Right renal pelvis (tissue), 4 donors: ENCODE data around the gene FAM13A. TPM values are rescaled to one million over a fixed set of nuclear protein-coding genes. Genes with fewer than 3 reads are reported as not detected.
"Not testable (repeated sequence)": the region's sequence is repeated elsewhere in the genome, so short reads cannot be mapped to it uniquely, and the experiment has no call there.

ENCODE experiments used
- DNase-seq, 4 donors: peaks; one replicate each; pipeline ENCODE4 v3.0.0-alpha.2; 2013; ENCODE audit warnings: low read depth in 4 of 4, low spot score in 3 of 4, missing footprints in 1 of 4
- polyA plus RNA-seq, 4 donors: library from polyadenylated mRNA; unstranded; fragments of 120-200 nt; gene quantifications; one replicate each; pipeline ENCODE4 v1.2.1, GENCODE V29; 2013; ENCODE audit not compliant: insufficient read length in 4 of 4

The FAM13A gene
- polyA plus RNA-seq, 4 donors: 30.8 to 34.0 (median 33.6) TPM

DNA sequence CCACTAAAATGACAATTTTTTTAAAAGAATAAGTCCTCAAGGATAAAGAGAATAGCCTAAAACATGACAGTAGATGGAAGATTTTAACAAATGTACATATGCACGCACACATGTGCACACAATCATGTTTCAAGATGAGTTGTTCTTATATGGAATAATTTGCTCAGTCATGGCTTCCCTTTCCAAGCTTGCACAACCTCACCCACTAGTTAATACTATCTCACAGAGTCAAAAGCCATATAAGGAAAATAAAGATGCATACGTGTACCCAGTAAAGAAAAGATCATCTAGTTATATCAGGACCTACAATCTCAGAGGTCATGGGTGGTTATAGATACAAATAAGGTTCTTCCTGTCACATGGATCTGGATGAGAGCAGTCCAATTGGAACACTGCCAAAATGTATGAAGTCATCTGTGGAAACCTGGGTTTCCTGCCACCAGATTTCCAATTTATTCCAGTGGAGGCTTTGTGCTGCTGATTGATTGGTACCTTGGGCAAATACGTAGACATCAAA lies 56.1 kb downstream of the FAM13A start:
- no peak for DNase-seq

DNA sequence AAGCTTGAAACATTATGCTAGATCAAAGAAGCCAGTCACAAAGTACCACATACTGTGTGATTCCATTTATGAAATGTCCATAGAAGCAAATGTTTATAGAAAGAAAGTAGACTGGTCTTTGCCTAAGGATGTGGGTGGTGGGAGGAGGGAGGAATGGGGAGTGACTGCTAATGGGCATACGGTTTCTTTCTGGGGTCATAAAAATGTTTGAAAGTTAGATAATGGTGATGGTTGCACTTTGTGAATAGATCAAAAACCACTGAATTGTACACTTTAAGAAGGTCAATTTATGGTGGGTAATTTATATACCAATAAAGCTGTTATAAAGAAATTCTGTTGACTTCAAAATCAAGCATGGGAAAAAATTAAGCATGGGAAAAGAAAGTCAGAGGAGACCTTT lies 56.6 kb downstream of the FAM13A start:
- no peak for DNase-seq

DNA sequence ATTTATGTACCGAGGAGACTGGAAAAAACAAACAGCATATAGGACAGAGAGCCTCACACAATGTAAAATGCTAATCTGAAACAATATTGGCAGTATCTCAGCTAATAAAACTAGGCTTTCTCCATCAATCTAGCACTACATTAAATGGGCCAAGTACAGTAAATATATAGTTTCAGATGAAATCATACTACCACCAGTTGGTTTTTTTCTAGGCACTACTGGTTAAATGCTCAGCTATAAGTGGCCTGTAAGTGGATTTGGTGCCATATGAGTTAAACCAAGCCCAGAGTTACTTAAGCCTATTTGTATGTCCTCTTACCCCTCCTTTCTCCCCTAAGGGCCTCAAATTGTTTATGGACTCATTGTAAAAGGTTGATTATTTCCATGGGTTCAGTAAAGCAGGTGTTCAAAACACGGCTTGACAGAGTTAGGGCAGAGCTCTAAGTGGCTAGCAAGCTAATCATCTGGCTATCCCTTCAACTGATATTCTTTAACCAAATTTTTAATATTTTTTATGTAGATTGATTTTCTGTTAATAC lies 57.5 kb downstream of the FAM13A start:
- DNase-seq: no peak

DNA sequence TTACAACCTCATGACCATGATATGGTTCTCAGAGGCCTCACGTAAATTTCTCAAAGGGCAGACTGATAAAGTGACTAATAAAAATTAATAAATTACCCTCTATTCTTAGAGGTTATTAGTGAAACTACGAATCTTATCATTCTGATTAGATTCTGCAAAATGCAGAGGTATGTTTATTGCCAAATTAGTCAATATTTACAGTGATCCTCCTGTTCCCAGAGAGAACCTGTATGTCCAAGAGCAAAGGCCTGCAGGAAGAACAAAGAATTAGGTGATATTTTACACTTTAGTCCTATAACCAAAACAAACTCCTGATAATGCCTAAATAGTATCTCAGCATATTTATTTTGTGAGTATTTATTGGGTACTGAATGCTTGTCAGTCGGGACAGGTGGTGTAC lies 58.1 kb downstream of the FAM13A start:
- DNase-seq: no peak

DNA sequence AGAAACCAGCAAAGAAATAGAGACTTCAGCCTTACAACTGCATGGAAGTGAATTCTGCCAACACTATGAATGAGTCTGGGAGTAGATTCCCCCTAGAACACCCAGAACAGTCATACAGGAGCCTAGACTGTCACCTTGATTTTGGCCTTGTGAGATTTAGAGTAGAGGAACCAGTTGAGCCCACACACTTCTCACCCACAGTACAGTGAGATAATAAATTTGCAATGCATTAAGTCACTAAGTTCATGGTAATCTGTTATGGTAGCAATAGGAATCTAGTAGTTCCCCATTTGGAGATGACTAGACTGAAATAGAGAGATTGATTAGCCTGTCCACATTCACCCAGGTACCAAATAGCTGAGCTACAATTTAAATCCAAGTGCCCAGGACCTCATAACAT lies 59.0 kb downstream of the FAM13A start:
- DNase-seq: no peak

DNA sequence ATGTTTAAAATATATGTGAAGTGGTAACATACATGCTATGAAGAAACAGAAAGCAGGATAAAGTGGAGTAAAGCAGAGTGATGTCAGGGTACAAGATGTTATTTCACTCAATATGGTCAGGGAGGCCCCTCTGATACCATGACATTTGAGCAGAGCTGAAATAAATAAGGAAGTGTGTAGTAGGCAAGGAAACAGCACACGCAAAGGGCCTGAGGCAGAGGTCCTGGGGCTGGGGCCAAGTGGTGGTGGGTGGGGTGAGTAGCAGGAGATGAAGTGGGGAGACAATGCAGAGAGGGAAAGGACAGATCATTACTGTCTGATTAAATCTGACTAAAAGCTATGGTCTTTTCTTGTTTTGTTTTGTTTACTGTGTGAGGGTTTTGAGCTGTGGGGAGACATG lies 61.1 kb downstream of the FAM13A start:
- no peak for DNase-seq

DNA sequence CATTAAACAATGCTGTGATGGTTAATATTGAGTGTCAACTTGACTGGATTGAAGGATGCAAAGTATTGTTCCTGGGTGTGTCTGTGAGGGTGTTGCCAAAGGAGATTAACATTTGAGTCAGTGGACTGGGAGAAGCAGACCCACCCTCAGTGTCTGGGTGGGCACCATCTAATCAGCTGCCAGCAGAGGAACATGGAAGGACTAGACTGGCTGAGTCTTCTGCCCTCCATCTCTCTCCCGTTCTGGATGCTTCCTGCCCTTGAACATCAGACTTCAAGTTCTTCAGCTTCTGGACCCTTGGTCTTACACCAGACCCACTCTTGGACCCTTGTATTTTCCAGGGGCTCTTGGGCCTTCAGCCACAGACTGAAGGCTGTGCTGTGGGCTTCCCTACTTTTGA lies 61.7 kb downstream of the FAM13A start:
- not testable (repeated sequence) for DNase-seq

DNA sequence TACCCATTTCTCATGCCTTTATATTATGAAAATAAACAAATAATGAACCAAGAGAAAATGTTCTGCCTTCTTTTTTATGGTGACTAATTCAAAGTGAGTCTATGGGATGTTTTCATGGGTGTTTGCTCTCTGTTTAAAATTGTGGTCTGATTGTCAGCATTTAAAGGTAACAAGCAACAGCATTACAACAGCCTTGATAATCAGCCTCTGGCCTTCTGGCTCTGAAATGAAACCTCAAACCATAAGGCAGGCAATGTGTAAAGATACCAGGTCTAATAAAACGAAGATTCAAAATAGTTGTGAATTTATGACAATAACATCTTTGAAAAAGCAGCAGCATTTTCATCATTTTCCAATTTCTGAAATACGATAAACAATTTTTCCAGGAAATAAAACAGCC lies 63.7 kb downstream of the FAM13A start:
- DNase-seq: no peak

DNA sequence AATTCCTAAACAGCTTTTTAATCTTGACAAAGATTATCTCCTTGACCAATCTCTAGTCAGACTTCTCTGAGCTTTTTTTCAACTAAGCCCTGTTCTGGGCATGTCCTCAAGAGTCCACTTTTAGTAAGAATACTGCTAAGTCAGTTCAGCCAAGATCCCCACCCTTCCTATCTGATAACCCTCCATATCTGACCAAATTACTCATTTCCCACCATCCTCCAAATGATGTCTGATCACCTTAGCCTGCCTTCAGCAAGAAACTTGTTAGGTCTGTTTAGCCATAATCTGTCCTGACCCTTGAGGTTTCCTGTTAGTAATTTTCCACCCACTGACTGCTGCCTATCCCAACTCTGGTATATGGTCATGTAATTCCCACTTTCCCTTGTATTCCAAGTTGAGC lies 65.2 kb downstream of the FAM13A start:
- no peak for DNase-seq

DNA sequence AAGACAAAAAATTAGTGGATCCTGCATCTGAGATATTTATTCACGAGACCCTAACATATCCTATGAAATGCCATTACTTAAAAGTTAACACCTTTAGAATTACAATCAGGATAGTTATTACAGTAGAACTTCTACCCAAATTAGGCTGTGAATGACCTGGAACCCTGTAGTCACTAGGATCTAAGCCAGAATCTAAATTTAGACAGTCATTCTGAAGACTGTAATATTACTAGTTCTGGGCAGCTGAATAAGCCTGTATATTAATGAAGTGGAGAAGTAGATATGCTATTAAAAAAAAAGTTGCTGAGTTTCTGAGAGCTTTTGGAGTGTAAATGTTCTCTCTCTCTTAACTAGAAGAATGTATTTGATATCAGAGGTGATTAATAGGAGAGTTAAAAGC lies 67.0 kb downstream of the FAM13A start:
- DNase-seq: no peak

DNA sequence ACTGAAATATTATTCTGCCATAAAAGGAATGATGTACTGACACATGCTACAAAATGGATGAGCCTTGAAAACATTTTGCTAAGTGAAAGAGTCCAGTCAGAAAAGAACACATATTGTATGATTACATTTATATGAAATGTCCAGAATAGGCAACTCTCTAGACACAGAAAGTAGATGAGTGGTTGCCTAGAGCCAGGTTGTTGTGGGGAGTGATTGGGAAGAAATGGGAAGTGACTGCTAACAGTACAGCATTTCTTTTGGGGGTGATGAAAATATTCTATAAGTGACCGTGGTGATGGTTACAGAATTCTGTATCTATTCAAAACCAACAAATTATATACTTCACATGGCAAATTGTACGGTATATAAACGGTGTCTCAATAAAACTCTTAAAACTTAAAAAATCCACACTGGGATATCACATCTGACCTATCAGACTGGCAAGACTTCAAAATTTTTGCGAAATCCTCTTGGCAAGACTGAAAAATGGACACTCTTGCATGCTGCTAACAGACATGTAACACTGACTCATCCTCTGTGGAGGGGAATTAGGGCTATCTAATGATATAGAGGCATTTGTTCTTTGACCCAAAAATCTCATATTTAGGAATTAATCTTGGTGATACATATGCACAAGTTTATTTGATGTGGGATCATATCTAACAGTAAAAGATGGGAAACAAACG lies 71.8 kb downstream of the FAM13A start:
- DNase-seq: no peak

DNA sequence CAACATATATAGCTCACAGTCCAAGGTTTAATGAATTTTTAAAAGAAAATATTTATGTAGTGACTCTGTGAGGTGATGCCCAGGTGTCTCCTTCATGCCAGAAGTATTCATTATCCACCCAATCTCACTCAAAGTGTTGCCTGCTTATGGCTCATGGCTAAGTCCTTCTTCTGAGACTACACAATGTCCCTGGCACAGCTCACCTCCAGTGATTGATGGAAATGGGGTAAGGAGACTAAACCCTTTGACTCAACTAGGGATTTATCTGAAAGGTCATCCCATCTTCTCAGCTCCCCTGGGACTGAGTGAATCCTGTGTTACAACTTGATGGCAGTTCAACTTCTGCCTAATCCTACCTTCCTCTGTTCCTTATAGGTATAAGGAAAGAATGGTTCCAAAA lies 74.2 kb downstream of the FAM13A start:
- DNase-seq: no peak

DNA sequence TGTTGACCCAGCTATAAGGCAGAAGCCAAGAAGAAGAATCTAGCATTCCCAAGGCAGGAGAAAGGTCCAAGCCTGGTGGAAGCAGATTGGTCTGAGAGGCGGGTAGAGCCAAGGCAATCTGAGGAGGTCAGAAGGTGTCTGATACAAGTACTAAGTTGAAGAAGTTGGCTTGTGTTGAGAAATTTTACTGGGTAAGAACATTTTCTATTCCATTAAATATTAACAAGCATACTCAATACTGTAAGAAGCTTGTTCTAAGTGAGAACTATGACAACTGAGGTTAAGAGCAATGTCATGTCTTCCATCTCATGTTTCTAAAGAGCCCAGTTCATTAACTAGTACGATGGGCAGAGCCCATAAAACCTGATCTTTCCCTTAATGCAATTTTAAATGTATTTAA lies 75.0 kb downstream of the FAM13A start:
- no peak for DNase-seq

DNA sequence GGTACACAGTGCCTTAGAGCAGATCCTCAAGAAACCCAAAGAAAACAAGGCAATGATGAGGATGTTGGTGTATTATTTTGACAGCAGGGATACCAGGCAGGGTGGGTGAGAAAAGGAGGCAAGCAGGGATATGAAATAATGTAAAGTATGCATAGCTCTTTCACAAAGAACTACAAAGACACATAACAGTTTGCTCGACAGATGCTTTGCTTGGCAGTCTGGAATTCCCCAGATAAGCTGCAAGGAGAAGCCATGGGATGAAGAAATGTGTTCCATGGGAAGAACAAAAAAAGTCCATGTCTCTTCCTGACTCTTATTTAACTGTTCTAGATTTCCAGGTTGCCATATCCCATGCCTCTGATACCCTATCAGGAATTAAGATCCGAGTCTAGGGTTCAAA lies 75.4 kb downstream of the FAM13A start:
- no peak for DNase-seq

DNA sequence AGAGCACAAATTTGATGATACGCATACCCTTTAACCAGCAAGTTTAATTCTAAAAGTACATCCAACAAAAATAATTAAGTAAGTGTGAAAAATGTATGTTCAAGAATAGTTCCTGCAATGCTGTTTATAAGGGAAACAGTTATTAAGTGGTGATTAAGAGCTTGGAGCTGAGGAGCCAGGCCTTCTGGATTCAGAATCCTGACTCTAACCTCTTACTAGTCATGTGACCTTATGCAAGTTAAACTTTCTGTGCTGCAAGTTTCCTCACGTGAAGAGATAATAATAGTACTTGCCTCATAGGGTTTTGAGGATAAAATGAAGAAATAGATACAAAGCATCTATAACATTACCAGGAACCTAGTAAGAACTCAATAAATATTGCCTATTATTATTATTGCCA lies 77.7 kb downstream of the FAM13A start:
- no peak for DNase-seq

DNA sequence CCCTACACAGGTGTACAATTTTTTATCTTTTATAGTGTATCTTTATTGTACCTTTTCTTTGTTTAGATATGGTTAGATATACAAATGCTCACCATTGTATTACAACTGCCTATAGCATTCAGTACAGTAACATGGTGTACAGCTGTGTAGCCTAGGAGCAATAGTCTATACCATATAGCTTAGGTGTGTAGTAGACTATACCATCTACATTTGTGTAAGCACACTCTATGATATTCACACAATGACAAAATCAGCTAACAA lies 80.3 kb downstream of the FAM13A start:
- no peak for DNase-seq

DNA sequence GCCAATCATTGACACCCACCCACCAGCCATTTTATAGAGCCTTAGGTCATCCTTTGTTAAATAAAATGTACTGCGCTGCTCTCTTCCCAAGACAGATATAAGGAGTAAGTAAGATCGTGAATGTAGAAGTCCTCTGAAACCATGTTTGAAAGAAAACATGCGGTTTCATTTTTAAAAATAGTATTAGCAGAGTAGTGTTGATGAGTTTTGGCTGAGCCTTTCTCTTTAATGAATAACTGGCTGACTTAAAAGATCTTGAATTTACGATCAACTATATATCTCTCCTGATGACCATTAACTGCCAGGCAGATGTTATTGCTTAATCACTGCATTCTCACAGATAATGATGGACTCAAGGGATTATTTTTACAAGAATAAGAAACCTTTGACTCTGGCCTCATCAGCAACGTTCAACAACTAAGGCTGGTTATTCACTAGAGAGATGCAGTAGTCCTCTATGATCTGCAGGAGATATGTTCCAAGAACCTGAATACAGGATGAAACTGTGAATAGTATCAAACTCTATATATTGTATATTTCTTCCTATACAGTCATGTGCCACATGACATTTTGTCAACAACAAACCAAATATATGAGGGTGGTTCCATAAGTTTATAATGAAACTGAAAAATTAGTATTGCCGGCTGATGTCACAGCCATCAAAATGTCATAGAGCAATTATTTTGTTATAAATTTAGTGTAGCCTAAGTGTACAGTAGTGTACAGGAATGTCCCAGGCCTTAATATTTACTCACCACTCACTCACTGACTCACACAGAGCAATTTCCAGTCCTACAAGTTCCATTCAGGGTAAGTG lies 80.8 kb downstream of the FAM13A start:
- peak in 2 of 4 donors; percentile 18 to 31 for DNase-seq

DNA sequence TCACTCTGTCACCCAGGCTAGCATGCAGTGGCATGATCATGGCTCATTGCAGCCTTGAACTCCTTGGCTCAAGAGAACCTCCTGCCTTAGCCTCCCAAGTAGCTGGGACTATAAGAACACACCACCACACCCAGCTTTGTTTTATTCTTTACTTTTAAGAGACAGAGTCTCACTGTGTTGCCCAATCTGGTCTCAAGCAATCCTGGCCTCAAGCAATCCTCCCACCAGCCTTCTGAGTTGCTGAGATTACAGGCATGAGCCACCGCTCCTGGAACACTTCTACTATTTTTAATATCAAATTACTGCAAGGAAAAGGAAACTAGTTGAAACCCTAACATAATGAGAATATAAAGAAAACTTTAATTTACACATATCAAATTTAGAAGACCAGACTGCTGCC lies 85.4 kb downstream of the FAM13A start:
- no peak for DNase-seq

DNA sequence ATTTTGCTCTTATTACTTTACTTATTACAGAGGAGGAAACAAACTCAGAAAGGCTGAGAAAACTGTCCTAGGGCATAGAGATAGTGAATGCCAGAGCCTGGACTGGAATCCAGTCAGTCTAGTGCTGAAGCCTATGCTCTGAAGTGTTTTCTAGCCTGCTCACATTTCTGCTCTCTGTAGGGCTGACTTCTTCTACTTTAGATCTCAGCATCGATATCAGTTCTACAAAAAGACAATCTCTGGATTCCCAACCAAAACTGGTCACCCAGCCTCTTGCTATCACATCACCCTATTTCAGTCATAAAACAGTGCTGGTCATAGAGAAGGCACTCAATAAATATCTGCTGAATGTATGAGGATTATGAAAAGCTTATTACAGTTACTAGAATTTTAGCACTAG lies 87.2 kb downstream of the FAM13A start:
- no peak for DNase-seq

DNA sequence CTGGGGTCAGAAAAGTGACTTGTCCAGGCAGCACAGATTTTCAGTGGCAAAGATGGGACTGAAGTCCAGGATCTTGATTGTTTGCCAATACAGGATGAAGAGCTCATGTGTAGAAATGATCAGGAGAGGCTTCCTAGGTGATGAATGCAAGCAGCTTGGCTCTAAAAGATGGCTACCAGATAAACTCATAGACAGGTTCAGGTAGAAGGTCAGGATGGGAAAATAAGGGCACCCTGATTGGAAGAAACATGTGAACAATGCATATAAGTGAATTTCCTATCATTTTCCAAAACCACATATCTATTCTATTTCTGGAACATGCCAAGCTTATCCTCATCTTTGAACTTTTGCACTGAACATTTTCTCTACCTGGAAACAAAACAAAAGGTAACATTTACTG lies 87.7 kb downstream of the FAM13A start:
- DNase-seq: no peak

DNA sequence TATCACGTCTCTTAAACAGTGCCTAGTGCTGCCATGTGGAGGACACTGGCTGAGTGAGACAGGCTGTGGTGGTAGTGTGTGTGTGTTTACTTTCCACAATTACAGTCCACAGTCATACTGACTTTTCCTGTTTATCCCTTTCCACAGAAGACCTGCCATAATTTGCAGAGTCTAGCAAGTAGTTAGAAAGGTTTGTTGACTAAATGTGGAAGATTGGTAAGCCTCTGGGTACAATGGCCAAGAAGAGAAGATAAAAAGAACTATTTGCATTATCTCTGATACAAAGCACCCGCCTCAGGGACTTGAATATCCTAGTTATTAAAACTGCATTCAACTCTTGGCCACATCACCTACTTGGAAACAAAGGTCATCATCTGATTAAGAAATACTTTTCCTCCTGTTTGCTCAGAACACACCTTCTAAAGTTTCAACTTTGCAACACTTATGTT lies 89.1 kb downstream of the FAM13A start:
- DNase-seq: no peak

DNA sequence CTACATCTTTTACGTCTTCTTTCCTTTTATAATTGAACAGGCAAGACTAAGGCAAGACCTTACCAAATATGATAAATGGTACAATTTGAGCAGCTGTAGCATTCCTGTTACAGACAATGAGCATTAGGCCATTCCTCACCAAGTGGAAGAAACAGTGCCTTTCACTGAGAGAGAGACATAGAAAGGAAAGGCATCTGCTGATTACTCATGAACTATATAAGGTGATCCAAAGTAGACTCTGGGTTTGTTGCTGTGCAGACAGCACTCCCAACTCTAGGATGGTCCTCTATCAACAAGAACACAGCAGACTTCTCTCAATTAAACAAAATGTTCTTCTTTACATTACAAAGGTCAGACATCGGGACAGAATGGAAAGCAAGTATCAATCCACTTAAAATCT lies 91.9 kb downstream of the FAM13A start:
- DNase-seq: no peak
